Endometrial microvascular endothelial cells (primary cell): ENCODE results near the gene ZBTB24. TPM values are rescaled to one million over a fixed set of nuclear protein-coding genes. Genes with fewer than 3 reads are reported as not detected.

Experiments used
- in situ Hi-C: cut with HindIII; loops from 2 replicates; pipeline ENCODE4 v1.10.0; 2017; ENCODE audit warnings: low sequenced_read_pairs, low pct_unique_long_range_greater_than_20kb; ENCODE audit errors: inconsistent ontology term
- total RNA-seq: library from RNA; depleted of rRNA; stranded (reverse); fragments of >200 nt; gene quantifications from one replicate; pipeline ENCODE4 v1.2.3, GENCODE V29; 2015; ENCODE audit errors: inconsistent ontology term

The ZBTB24 gene
- total RNA-seq, 1 donor from 2014 or later: 4.5 TPM

DNA sequence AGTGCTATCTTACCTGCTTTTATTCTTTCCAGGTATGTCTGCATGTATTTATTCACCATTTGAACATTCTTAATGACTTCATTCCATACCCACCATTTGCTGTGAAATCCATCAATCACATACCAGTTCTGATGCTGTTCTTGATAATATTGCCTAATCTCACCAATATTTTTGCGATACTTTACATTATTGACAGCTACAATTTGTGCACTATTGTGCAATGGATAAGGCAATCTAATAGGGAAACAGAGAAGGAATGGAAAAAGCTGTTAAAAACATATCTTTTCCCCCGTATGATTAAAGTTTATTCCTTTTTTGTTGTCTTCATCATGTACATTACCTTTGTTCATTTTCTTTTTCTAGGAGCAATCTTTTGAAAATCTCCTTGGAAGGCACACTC lies 23.3 kb upstream of the ZBTB24 start:
- in situ Hi-C loops: no loop called here

DNA sequence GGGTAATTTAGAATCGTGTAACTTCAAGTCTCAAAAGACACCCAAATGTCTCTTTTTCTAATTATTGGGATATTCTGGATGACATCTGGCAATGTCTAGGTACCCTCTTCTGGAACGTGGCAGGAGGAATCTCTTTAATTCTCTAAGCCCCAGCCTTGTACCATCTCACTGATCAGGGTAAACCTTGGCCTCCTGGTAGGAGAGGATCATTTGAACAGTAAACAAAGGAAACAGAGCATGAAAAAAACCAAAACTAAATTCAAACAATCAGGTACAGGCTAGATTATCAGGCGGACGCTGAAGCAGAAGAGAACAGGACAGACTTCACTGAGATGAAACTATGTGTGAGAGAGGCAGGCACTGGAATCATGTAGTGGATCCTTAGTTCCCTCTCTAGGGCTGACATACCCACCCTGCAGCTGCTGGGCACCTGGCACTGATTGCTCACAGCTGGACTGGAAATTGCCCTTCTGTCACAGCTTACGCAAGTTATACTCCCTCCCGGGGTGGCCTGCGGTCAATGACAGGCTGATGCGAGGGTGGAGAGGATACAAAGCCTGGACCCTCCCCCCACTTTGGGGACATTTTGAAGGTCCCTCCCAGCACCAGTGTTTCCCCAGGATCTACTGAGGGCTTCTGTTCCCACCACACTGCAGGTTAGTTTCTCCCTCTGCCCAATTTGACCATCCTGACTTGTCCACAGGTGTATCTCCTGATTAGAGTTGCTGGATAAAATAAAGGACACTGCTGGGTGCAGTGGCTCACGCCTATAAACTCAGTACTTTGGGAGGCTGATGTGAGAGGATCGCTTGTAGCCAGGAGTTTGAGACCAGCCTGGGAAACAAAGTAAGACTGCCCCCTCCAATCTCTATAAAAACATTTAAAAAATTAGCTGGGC lies 20.6 kb upstream of the ZBTB24 start:
- in situ Hi-C loops: no loop called here

DNA sequence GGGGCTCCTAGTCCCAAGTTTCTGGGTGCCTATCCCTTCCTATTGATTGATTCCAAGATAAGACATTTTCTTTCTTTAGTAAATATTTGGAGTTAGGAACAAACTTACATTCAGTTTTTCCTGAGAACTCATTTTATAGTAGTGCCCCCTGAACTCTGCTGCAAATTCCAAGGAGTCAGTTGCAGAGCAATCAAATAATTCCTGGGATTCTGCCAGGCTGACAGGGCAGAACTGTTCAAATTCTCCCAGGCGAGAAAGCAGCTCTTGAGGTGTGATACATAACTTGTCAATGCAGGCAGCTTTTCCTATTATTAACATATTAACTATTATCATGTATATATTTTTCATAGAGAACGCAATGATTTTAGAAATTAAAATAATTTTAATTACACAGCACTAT lies 15.9 kb upstream of the ZBTB24 start:
- in situ Hi-C loops: no loop called here

DNA sequence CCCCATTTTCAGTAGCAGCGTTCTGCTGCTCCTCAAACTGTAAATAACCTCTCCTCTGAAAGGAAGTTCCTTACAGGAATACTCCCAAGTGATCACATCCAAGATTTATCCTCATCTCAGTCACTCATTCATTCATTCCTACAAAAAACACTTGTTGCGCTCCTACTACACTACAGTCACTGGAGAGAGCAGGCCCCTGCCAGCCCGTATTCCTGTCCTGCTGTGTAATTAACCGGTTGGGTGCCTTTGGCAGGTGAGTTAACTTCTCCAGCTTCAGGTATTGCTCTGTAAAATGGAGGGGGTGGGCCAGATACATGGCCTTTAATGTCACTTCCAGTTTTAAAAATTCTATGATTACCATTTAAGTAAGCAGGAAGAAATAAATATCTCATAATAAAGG lies 15.0 kb upstream of the ZBTB24 start:
- in situ Hi-C loops: no loop called here

DNA sequence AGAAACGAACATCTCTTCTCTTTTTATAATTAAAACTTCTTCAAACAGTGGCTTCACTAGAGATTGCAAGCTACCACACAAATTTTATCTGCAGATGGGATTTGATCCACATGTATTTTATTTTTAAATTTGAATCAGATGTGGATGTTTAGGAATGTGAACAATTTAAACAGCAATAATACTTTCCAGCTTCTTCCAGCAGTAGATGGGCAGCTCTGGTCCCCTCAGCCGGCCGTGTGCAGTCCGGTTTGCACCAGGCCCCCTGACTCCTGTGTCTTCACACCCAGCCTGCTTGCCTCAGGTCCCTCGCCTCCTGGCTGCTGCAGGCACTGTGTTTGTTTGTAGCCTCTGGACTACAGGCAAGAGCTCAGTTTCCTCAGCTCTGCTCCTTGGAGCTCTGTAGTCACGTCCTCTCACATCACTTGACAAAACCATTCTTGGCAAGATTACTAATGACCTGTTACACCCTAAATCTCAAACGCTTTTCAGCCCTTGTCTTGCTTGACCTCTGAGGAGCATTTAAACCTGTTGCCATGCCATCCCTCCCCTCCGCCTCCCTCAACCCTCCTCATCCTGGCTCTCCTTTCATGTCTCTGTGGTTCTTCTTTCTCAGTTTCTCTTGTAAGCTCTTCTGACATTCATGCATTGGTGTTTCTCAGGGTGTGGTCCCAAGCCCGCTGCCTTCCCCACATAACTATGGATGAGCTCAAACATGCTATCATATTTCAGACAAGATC lies 13.2 kb upstream of the ZBTB24 start:
- in situ Hi-C loops: no loop called here

DNA sequence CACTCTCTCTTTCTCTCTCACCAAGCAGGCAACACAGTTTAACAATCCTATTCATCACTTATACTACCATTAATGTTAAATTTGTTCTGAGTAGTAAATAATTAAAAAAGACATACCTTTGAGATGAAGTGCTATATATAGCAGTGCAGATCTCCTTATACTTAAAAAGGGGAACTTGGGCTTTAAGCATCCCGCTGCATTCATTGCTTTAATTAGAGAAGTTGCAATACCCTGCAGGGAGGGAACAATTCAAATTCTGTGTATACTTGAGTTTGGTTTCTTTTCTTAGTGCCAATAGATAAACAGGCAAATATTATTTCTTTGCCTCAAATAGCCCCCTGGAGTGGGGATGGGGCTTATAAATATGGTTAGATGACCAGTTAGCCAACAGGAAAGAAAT lies 10.8 kb upstream of the ZBTB24 start:
- in situ Hi-C loops: no loop called here

DNA sequence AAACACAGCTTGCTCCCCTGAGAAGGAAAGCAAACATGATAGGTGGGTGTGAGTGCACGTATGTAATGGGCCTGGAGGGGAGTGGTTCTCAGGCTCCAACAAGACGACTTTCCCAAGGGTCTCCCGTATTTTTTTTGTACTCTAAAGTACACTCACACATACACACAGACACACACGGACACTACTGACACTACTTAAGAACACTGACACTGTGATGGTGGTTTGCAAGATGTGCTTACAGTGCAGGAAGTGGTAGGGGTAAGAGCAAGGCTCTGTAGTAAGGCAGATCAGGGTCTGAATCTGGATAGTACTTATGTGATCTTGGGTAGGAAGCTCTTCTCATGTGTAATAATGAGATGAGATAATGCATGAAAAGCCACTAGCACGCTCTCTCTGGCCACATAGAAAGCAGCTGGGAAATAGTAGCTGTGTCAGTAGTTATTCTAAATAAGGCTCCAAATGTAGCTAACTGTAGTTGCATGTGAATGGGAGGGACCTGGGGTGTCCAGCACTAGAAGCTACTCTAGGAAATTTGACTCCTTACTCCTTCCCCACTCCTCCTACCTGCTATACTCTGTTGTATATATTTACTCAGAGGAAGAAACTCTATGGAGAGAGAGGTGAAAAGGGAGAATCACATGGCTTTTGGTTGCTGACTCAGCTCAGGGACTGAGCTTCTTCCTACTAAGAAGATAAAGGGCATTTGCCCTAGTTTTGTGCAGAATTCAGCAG lies 8.4 kb upstream of the ZBTB24 start:
- in situ Hi-C loops: no loop called here

DNA sequence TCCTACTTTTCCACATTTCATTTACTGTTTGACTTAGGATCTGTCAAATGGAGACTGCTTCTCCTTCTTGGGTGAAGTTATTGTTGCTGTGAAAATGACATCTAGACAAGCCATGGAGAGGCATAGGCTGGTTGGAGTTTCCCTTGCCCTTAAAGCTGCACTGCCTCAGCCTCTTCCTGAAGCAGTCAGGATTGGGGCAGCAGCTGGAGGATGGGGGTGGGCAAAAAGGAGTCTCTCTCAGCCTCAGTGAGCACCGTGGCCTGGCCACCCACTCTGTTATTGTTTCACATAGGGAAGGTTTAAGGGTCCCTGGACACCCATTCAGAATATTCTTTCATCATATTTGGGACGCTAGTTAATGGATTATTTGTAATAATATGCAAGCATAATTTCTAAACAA lies 7.7 kb upstream of the ZBTB24 start:
- in situ Hi-C loops: no loop called here

DNA sequence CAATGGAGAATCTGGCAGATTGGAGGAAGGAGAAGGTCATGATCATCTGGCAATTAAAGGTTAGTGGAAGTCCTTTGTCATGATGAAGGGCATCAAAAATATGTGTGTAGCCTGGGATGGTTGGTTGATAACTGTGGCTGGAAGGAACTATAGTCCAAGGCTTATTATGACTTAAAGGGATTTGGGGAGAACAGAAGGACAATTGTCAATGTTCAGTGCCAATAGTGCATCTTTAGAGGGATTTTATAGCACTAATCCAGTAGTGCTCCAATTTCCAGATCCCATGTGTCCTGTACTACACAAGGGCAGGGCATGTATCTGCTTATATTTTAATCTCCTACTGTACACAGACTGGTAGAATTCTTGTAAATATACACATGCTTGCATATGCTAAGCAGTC lies 5.0 kb upstream of the ZBTB24 start:
- in situ Hi-C loops: no loop called here

DNA sequence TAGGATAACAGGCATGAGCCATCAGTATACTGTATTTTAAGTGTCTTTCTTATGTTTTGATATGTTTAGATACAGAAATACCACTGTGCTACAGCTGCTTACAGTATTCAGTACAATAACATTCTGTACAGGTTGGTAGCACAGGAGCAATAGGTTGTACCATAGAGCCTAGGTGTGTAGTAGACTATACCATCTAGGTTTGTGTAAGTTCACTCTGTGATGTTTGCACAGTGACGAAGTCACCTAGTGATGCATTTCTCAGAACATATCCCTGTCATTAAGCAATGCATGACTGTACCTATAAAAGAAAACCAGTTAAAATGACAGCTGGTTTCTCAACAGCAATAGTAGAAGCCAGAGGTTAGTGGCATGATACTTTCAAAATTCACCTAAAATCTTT lies 3.0 kb upstream of the ZBTB24 start:
- in situ Hi-C loops: no loop called here

DNA sequence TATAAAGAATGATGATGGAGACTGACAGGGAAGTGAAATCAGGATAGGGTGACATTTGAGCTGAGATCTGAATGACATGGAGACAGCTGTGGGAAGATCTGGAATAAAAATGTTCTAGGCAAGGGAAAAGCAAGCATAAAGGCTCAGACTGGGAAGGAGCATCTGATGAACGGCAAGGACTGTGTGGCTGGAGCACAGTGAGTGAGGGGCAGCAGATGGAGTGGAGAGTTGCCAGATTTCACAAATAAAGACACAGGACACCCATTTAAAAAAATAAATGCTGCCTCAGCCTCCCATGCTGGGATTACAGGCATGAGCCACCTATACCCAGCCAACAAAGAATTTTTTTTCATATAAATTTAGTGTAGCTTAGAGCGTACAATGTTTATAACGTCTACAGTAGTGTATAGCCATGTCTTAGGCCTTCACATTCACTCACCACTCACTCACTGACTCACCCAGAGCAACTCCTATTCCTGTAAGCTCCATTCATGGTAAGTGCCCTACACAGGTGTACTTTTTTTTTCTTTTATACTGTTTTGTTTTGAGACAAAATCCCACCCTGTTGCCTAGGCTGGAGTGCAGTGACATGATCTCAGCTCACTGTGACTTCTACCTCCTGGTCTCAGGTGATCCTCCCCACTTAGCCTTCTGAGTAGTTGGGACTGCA lies 2.4 kb upstream of the ZBTB24 start:
- in situ Hi-C loops: no loop called here

DNA sequence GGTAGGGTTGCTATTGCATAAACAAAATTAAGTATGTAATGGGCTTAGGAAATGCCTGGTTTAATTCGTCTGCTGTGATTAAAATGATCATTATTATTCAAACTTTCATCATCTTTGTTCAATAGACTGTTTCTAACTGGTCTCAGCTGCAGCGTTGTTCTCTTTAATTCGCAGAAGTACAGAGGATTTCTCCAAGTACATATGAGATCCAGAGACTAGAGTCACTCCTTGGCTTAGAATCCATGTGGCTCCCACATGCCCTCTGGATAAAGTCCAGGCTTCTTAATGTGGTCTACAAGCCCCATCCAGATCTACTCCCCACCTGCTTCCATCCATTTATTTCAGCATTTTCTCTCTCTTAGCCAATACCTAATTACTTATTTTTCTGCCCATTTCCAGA lies 1.1 kb upstream of the ZBTB24 start:
- in situ Hi-C loops: no loop called here

DNA sequence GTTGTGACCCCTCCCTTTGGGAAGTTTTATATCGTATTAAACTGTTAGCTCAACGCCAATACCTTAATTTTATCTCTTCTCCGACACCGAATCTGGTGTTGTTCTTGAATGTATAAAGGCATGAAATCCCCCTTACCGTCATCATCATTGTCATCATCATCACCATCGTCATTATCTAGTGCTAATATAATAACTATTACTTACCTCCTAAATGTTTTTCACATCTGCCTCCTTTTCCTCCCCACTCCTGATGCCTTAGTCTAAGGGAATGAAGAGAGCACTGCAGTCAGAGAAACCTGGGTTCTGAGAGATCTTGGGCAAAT lies 677 bp upstream of the ZBTB24 start:
- in situ Hi-C loops: no loop called here

DNA sequence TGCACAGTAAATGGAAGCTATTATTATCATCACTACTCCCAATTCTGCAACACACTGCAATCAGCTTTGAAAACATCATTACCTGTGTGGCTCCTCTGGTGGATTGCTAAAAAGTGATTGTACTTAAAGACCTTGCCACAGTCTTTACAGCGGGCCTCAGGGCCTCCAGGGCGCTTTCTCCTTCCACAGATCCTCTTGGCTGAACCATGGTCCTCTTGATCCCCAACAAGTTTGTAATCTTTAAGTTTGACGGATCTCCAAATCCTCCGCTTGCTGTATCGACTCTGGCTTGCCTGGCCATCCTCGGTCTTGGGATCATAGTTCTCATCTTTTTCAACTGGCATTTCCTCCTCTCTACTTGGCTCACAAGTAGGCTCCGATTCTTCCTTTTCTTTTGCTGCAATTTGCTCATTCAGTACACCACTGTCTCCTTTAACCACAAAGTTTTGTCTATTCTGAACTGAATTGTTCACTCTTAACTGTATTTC lies 2.0 kb downstream of the ZBTB24 start:
- in situ Hi-C loops: no loop called here

DNA sequence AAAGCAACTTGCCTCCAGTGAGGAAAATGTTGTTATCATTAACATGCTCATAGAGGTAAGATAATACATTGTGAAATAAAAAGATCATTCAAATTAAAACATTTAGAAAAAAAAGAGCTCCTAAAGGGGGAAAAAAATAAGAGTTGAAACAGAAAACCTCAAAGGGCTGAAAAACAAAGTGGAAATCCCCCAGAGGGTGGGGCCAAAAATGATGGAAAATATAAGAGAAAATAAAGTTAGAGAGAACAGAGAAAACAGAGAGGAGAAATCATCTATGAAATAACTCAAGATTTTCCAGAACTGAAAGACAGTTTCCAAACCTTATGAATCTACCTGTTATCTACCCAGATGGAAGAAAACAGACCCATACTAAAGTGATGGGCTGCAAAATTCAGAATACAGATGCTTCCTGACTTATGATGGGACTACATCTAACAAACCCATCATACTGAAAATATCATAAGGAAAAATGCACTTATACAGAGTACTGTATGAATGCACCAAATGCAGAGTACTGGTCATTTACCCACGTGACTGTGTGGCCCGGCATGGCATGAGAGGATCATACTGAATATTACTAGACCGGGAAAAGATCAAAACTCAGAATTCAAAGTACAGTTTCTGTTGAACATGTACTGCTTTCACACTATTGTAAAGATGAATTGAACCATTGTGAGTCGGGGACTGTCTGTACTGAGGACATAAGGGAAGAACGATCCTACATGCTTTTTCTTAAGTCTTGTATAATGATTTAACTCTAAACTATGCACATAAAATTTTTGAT lies 4.0 kb downstream of the ZBTB24 start:
- in situ Hi-C loops: no loop called here

DNA sequence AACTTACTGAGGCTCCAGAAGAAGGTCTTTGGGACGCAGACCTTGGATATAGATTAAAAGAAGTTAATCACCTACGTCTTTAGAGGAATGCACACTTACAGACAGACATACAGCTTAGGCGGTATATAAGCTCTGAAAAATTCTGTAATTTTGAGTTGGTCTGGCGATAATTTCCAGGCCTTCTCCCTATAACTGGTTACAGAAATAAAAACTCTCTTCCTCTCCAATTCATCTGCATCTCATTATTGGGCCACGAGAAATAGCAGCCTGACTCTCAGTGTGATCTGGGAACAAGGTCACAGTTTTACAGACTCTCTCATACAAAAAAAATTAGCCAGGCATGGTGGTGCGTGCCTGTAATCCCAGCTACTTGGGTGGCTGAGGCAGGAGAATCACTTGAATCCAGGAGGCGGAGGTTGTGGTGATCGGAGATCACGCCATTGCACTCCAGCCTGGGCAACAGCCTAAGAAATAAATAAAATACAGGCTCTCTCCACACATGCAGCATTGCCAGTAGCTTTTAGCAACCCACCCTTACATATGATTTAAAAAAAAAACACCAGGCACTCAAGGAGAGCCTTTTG lies 4.7 kb downstream of the ZBTB24 start:
- in situ Hi-C loops: no loop called here

DNA sequence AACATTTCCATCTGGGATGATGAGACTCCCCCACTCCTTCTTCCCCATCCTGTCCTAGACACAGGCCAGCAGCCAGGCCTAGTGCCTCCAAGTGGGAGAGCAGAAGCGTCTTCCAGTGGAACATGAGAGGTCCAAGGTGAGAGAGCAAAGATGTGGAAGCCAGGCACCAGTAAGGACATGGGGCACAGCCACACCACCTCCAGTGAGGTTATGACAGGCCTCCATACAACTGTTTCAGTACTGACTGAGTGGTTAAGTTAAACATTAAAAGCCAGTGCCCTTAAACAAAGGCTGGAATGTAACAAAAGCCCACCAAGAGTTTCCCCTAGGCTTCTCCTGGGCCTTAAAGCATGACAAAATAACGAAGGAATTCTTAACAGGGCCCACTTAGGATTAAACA lies 5.3 kb downstream of the ZBTB24 start:
- in situ Hi-C loops: no loop called here

DNA sequence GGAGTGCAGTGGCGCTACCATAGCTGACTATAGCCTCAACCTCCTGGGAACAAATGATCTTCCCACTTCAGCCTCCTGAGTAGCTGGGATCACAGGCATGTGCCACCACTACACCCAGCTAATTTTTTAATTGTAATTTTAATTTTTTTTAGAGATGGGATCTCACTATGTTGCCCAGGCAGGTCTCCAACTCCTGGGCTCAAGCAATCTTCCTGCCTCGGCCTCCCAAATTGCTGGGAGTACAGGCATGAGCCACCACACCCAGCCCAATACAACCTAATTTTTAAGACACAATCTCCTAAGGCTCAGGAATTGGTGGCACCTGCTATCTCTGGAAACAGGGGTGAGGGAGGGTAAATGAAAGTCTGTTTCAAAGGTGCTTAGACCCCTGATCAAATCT lies 5.8 kb downstream of the ZBTB24 start:
- in situ Hi-C loops: no loop called here
